ENCODE measurements around the gene CNTNAP5.

DNA sequence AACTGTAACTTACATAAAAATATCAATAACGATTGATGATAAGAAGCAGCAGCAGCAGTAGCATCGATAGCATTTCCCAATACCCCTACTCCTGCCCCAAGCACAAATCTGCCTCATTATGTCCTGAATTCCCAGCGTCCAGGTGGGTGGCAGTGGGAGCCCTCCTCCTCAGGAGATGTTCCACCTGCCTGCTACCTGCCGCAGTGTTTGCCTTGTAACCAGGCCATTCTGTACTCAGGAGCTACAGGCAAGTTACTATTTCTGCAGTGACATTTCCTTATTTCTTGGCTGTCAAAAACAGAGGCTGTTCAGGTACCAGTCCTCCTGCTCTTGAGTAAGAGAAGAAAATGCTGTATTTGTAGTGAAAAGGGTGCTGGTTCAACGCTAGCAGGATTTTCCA is 236.4 kb downstream of the CNTNAP5 start:
- TF ChIP-seq, protein P1, sequence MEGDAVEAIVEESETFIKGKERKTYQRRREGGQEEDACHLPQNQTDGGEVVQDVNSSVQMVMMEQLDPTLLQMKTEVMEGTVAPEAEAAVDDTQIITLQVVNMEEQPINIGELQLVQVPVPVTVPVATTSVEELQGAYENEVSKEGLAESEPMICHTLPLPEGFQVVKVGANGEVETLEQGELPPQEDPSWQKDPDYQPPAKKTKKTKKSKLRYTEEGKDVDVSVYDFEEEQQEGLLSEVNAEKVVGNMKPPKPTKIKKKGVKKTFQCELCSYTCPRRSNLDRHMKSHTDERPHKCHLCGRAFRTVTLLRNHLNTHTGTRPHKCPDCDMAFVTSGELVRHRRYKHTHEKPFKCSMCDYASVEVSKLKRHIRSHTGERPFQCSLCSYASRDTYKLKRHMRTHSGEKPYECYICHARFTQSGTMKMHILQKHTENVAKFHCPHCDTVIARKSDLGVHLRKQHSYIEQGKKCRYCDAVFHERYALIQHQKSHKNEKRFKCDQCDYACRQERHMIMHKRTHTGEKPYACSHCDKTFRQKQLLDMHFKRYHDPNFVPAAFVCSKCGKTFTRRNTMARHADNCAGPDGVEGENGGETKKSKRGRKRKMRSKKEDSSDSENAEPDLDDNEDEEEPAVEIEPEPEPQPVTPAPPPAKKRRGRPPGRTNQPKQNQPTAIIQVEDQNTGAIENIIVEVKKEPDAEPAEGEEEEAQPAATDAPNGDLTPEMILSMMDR (IDR thresholded peaks at IDR 0.05): no peak
- TF ChIP-seq ZFX (IDR thresholded peaks at IDR 0.05; ENCODE audit: borderline replicate concordance): no peak
